ENCODE results near the gene STAU1. TPM values are rescaled to one million over a fixed set of nuclear protein-coding genes. Genes with fewer than 3 reads are reported as not detected.
A peak's percentile ranks its signal among the peaks of the same experiment; 100 is the strongest.

Gene STAU1
- 10 to 100 TPM; 73.2 to 94.7 TPM for total RNA-seq

DNA sequence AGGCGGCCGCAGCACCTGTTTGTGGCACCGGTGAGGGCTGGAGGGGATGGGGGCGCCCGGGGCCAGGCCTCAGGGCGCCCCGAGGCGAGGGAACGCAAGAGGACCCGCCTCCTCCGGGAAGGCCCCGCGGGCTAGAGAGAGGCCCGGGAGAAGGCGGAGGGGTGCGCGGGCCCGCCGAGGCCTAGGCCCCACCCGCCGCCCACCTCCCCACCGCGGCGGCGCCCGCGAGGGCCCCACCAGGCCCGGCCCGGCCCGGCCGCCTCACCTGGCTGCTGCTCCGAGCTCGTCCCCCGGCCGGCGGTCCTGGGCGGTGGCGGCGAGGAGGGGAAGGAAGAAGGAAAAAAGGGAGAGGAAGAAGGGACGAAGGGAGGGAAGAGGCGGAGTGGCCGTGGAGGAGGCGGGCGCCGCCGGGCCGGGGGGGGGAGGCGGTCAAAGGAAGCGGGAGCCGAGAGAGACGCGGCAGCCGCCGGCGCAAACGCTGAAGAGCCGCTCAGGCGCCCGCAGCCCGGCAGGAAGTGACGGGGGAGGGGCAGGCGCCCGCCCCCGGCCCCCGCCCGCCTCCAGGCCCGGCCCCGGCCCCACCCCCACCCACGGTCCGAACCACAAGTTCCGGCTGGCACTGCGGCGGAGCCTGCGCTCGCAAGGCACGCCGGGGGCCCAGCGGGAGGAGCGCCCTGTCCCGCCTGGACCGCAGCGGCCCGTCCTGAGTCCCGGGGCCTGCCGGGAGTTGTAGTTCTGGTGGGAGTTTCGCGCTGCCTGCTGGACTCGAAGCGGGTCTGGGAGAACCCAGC is at the start of gene STAU1:
Gene STAU1 (minus strand): TSS at position 484 of the 791 bp plus-strand sequence. CDS start 22,133 bp downstream, outside the sequence.
- Histone ChIP-seq H3K36me3 (no peaks in the 10 kb centered on the region), H3K27me3 (replicated peaks; ENCODE audit: insufficient read depth) (no peaks in the 10 kb centered on the region), H3K4me1 (replicated peaks) (peaks cover 5% of the 10 kb centered on the region), H3K27ac (peak within 1 kb of the TSS; percentile 90 to 95), H3K9me3 (no peaks in the 10 kb centered on the region), H3K4me3 (peak within 1 kb of the TSS; percentile 90 to 92)
- intact Hi-C loops (cut with DNase I), result no loop called here
- WGBS, result under 1% methylated on average over 76 of the region's 89 CpGs
- TF ChIP-seq, protein P1, sequence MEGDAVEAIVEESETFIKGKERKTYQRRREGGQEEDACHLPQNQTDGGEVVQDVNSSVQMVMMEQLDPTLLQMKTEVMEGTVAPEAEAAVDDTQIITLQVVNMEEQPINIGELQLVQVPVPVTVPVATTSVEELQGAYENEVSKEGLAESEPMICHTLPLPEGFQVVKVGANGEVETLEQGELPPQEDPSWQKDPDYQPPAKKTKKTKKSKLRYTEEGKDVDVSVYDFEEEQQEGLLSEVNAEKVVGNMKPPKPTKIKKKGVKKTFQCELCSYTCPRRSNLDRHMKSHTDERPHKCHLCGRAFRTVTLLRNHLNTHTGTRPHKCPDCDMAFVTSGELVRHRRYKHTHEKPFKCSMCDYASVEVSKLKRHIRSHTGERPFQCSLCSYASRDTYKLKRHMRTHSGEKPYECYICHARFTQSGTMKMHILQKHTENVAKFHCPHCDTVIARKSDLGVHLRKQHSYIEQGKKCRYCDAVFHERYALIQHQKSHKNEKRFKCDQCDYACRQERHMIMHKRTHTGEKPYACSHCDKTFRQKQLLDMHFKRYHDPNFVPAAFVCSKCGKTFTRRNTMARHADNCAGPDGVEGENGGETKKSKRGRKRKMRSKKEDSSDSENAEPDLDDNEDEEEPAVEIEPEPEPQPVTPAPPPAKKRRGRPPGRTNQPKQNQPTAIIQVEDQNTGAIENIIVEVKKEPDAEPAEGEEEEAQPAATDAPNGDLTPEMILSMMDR (IDR thresholded peaks at IDR 0.05), result peak in 1 of 4 experiments; percentile 13
- peak; percentile 88 for TF ChIP-seq POLR2AphosphoS5 (IDR thresholded peaks at IDR 0.05)
- TF ChIP-seq POLR2A (IDR thresholded peaks at IDR 0.05), result peak; percentile 68
- DNase-seq (ENCODE audit: low spot score), result peak; percentile 94

DNA sequence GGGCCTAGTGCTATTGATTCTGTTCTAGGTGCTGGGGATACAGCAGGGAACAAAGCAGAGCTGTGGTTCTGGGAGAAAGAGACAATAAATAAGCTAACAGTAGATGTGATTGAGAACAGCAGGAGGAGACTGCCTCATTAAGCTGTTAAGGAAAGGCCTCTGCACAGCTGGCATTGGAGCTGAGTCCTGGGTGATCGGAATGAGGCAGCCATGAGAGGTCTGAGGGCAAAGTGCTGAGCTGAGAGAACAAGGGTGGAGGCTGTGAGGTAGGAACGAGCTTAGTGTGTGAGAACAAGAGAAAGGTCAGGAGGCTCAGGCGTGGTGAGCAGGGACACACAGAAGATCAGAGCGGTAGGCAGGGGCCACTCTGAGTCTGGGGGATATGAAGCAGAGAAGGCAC is 49.4 kb upstream of the STAU1 start:
- Histone ChIP-seq H3K27me3 (replicated peaks; ENCODE audit: insufficient read depth) (no peaks in the 10 kb centered on the region), H3K4me3 (no peak overlapping the region), H3K36me3 (peaks cover 0 to 26% of the 10 kb centered on the region in 2 donors), H3K4me1 (replicated peaks) (no peaks in the 10 kb centered on the region), H3K9me3 (no peaks in the 10 kb centered on the region), H3K27ac (no peak overlapping the region)
- intact Hi-C loops (cut with DNase I), result no loop called here
- TF ChIP-seq, protein P1 (IDR thresholded peaks at IDR 0.05), result no peak
- no peak for TF ChIP-seq POLR2A (IDR thresholded peaks at IDR 0.05)
- no peak for TF ChIP-seq POLR2AphosphoS5 (IDR thresholded peaks at IDR 0.05)
- no peak for DNase-seq (ENCODE audit: low spot score)
- WGBS, result 92% methylated on average over 4 of the region's 4 CpGs

DNA sequence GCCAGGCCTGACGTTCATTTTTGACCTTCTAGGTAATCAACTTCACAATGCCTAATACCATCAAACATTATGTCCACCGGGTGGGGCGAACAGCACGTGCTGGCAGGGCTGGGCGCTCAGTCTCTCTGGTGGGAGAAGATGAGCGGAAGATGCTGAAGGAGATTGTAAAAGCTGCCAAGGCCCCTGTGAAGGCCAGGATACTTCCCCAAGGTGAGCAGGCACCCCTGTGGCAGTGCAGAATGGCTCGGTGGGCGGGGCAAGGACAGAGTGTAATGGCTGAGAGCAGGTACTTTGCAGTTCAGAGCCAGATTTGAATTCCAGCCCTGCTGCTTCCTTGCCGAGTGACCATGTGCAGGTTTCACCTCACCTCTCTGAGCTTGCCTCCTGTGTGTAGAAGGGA is 48.2 kb upstream of the STAU1 start:
- H3K9me3 ChIP-seq, result no peaks in the 10 kb centered on the region
- intact Hi-C loops (cut with DNase I), result no loop called here
- no peaks in the 10 kb centered on the region for H3K27me3 ChIP-seq (replicated peaks; ENCODE audit: insufficient read depth)
- no peak overlapping the region for H3K4me3 ChIP-seq
- TF ChIP-seq POLR2AphosphoS5 (IDR thresholded peaks at IDR 0.05) (no peak), POLR2A (IDR thresholded peaks at IDR 0.05) (no peak)
- TF ChIP-seq, protein P1 (IDR thresholded peaks at IDR 0.05), result no peak
- DNase-seq (ENCODE audit: low spot score), result no peak
- no peak overlapping the region for H3K27ac ChIP-seq
- H3K36me3 ChIP-seq, result peaks cover 0 to 26% of the 10 kb centered on the region in 2 donors
- no peaks in the 10 kb centered on the region for H3K4me1 ChIP-seq (replicated peaks)
- 86% methylated on average over 9 of the region's 9 CpGs for WGBS

- intact Hi-C loops (cut with DNase I), result no loop called here
- WGBS, result 89% methylated on average over 6 of the region's 6 CpGs
- Histone ChIP-seq H3K36me3 (peaks cover 0 to 31% of the 10 kb centered on the region in 2 donors), H3K27ac (no peak overlapping the region), H3K9me3 (no peaks in the 10 kb centered on the region), H3K4me3 (no peak overlapping the region), H3K4me1 (replicated peaks) (no peaks in the 10 kb centered on the region), H3K27me3 (replicated peaks; ENCODE audit: insufficient read depth) (no peaks in the 10 kb centered on the region)
- DNase-seq (ENCODE audit: low spot score), result no peak
- TF ChIP-seq, protein P1 (IDR thresholded peaks at IDR 0.05), result no peak
- no peak for TF ChIP-seq POLR2AphosphoS5 (IDR thresholded peaks at IDR 0.05)
- TF ChIP-seq POLR2A (IDR thresholded peaks at IDR 0.05), result no peak
Observed at GRCh38 chr20:49234831-49235230, 46.7 kb upstream of the STAU1 start.

DNA sequence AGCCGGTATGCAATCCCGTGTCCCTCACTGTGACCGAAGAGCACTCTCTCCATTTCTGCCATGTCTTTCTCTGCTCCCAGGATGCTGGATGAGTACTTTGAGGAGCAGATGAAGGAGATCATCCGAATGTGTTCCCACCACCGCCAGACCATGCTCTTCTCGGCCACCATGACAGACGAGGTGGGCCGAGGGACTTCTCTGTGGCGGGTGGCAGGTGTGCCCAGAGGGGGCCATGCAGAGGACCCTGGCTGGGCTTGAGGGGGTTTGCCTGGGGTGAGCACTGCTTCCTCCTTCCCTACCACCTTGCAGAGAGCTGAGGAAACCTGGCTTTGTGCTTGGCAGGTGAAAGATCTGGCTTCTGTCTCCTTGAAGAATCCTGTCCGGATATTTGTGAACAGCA is 45.1 kb upstream of the STAU1 start:
- H3K4me1 ChIP-seq (replicated peaks), result no peaks in the 10 kb centered on the region
- no peak overlapping the region for H3K4me3 ChIP-seq
- no peaks in the 10 kb centered on the region for H3K27me3 ChIP-seq (replicated peaks; ENCODE audit: insufficient read depth)
- H3K27ac ChIP-seq, result no peak overlapping the region
- no peak for TF ChIP-seq POLR2A (IDR thresholded peaks at IDR 0.05)
- no peak for TF ChIP-seq POLR2AphosphoS5 (IDR thresholded peaks at IDR 0.05)
- TF ChIP-seq, protein P1 (IDR thresholded peaks at IDR 0.05), result no peak
- WGBS, result 90% methylated on average over 10 of the region's 10 CpGs
- H3K36me3 ChIP-seq, result peaks cover 0 to 20% of the 10 kb centered on the region in 2 donors
- no peak for DNase-seq (ENCODE audit: low spot score)
- no peaks in the 10 kb centered on the region for H3K9me3 ChIP-seq
- intact Hi-C loops (cut with DNase I), result no loop called here

All from prostate gland (tissue), 2 donors.